NCI-H345 (cell line): Measurements from ENCODE around the gene AKAP13.

Experiments used
- DNase-seq: peaks from one replicate; lab custom pipeline; 2025; lab: John Stamatoyannopoulos, UW

The AKAP13 gene

DNA sequence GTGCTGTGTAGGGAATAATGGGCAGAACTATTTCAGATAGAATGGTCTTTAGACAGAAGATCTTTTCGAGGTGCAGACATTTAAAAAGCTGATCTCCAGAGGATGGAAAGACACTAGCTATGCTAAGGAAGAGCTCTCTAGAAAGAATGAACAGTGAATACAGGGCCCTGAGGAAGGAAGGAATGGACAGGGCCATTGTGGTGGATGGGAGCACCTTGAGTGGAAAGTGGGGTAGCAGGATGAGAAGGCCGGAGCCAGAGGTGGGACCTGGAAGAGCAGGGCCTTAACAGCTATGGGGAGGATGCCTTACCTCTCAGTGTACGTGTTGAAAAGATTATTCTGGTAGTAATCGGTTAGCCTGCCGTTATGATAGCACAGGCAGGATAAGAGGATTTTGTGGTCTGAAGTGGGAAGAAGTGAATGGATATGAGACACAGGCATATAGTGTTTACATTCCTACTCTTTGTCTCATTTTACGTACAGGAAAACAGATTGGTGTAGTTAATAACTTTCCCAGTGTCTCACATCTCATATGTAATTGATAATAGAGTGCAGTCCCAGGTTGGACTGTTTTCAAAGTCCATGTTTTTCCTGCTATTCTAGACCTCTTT lies 241.9 kb downstream of the AKAP13 start:
- DNase-seq, result no peak

DNA sequence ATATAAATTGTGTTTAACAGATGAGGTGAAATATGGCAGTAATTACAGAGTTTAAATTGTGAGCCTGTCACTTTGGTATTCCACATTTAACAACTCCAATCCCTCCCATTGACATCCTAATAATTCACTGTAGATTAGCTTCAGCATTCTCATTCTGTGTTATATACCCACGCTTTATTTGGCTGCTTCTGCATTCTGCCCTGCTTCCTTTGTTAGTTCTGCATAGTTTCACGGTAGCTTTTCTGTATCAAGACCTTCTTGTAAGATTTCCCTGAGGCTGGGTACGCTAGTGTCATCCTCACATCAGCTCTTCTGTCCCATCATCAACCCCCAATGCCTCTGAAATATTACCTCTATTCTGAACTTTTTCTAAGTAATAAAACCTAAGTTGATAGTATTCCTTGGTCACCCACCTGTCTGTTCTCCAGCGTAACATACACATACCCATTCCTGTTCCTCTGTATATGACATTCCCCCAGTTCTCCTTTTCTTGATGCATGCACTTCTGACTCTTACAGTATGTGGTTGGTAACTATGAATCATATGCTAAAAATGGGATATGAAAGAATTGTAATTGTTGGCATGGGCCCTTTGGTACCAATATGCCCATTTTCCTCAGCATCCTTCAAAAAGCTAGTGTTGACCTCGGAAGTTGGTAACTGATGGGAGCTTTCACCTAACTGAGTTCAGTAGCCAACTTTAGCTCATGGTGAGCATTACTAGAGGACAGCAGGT lies 243.1 kb downstream of the AKAP13 start:
- DNase-seq, result no peak

DNA sequence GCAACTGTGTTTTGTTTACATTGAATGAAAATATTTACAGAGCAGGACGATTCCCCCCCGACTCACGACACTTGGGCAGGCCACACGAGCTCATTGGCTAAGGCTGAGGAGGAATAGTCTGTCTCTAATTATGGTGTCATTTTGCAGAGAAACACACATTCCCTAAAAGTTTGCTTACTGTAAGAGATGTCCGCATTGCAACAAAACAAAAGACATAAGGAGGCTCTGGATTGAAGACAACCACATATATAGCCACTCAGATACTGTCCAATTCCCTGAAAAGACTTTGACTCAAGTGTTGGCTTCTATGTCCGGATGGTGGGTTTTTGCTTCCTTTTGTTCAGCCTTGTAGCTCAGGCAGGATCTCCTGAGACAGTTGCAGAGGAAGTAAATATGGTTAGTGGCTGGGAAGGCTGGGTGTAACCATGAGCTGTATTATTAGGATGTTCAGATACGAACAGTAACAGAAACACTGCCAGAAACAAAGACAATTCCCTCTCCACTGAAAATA lies 243.9 kb downstream of the AKAP13 start:
- DNase-seq, result no peak

DNA sequence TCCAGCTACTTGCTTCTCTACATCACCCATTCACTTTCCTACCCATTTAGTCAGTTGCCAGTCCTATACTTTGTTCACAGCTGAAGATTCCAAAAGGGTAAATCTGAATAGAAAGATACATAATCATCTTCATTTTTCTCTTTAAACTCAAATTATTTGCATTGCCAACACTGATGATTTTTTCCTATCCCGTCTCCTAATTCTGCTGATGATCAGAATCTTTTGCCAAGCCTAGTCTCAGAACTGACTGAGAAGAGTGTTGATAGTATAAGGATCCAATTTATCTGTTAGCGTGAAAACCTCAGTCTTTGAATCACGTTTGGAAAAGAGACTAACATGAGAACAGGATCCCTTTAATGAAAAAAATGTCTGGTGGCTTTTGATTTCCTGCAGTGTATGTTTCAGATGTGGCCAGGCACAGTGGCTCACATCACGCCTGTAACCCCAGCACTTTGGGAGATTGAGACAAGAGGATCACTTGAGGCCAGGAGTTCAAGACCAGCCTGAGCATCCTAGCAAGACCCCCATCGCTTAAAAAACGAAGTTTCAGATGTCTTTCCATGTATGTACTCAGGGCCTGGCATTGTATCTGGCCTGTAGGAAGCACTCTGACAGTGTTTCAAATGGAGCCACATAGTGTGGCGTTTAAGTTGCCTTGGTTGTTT lies 244.9 kb downstream of the AKAP13 start:
- DNase-seq, result no peak

DNA sequence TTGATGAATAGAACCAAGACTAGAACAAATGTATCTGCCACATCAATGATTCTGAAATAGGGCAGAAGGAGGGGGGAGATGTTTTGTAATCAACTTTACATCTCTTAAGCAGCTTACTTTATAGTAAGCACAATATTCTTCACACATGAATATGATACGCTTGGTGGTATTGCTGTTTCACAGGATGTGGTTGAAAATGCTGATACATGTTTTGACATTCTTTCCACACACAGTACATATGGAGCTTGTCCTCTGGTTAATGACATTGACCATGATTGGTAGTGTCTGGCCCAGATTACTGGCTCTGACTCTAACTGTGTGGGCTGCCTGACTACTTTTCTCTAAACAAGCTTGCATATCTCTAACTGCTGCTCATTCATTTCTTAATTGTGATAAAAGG lies 245.5 kb downstream of the AKAP13 start:
- no peak for DNase-seq

DNA sequence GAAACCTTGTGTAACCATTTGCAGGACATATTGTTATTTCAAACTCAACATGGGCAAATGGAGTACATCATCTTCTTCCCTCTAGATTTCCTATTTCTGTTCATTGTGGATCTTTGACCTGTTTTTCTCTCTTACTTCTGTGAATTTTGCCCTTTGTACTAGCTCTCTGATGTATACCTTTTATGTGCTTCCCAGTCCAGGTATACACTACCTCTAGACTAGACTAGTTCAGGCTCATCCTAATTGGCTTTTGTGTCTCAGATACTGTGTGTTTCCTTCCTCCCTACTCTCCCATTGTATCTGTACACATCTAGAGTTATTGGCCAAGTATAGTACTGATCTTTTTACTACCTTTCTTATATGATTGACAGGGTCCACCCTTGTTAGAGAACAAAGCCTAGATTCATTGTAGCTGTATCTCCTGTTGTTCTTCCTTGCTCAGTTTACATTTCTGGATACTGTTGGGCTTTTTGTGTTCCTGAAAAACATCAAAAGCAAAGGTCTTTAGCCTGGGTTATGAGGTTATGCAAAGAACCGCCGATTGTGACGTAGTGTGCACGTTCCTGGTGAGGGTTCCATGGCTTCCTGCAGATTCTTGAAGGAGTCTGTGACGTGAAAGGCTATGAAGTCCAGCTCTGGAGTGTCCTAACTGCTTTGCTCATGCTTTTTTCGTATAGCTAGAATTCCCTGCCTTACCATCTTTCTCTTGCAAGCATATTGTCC lies 247.0 kb downstream of the AKAP13 start:
- no peak for DNase-seq

DNA sequence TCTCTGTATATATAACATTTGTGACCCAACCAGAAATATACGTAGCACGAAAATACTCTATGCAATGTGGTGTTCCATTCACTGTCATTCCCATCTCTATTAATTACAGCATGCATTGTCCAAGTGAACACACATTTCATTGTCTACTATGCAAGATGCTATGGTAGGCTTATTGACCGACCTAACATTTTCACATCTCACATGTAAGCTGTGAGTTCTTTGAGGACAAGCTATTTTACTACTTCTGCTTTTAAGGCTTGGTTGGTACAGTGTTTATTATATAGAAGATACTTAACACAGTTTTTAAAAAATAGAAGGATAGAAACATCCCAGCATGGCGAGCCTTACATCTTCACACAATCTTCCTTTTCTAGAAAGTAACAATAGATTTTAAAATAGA lies 249.9 kb downstream of the AKAP13 start:
- no peak for DNase-seq

DNA sequence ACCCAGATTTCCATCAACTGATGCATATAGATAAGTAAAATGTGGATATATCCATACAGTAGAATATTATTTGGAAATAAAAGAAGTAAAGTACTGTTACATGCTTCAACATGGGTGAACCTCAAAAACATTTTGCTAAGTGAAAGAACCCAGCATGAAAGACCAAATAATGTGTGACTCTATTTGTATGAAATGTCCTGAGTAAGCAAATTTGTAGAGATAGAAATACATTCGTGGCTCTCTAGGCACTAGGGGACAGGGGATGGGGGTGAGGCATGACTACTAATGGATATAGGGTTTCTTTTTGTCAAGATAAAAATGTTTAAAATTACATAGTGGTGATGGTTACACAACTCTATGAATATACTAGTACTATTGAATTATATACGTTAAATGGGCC lies 250.6 kb downstream of the AKAP13 start:
- no peak for DNase-seq

DNA sequence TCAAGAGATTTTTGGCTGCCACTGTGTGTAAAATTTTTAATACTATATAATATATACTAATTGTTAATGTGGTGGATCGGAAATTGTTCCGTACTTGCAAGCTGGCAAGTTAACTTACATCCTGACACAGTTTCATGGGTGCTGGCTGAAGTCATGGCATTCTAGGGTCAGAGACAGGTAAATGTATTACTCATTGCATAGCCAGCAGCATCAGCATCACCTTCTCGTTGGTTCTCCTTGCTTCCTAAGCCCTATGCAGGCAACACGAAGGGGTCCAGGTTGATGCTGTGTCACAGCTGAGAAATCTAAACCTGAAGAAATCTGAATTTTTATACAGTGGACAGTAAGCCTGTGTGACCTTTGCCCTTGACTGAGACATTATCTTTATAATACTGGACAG lies 251.6 kb downstream of the AKAP13 start:
- no peak for DNase-seq

DNA sequence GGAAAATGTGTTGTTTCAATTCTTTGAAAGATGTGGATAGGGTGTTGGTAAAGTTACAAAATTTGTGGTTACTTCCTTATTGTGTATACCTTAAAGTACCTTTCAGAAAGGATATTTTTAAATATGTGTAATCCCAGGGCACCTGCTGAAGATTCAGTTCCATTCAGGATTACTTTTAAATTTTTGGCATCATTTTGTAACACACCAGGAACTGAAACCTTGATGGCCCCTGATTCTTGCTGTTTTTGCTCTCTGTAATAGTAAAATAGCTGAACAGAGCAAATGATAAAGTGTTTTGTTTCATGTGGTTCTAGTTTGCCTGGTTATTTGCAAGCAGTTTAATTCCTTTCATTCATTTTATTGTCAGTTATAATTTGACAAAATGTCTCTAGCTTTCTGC lies 253.5 kb downstream of the AKAP13 start:
- DNase-seq, result no peak

DNA sequence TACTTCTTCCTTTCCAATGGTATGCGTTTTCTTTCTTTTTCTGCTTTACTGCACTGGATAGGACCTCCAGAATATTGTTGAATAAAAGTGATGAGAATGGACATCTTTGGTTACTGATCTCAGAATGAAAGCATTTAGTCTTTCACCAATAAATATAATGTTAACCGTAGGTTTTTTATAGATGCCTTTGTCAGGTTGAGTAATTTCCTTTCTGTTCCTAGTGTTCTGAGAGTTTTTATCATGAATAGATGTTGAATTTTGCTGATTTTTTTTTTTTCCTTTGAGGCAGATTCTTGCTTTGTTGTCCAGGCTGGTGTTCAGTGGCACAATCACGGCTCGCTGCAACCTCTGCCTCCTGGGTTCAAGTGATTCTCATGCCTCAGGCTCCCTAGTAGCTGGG lies 255.9 kb downstream of the AKAP13 start:
- DNase-seq, result no peak

DNA sequence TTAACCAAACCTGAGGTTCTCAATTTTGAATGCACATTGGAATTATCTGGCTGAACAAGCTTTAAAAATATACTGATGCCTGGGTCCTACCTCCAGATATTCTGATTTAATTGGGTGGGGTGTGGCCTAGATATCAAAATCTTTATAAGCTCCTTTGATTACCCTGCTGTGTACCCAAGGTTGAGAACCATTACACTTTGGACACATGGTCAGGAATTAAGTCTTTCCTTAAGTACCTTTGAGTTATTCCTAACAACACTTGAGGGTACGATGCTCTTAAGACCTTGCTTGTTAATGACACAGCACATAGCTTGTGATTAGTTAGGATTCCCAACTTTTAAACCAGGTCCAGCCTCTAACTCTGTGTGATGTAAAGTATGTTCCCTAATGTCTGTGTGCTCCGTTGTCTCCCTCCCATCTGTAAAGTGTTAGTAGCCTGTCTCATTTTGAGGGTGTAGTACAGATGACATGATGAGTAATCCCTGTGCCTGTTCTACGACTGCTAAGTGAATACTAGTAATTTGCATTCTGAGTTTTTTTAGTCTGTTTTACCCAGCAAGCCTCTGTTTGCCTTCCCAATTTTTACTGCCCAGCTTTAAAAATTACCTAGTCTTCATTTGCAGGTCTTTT lies 259.5 kb downstream of the AKAP13 start:
- no peak for DNase-seq

DNA sequence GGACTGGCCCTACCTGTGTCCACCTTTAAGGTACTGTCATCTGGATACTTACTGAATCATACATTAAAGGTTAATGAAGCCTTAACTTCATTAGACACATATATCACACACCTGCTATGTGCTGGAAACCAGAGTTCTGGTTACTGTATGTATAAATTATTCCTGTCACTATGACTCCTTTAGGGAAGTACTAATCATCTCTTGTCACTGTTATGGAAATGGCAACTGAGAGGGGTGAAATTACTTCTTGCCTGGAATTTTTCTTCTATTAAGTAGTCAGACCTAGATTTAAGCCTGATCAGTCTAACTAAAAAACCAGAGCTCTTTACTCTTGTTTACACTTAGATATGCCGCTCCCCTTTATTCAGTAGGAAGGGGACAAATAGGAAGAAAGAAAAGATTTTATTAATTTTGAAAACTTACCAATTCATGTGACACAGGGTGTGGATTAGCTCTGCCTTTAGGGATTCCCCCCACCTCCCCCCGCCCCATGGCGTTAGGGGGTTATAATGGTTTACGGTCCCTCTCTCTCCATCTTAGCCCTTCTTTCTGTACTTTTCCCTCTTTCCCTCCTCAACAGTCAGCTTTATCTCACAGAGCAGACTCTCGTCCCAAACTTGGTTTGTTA lies 261.8 kb downstream of the AKAP13 start:
- DNase-seq, result no peak

DNA sequence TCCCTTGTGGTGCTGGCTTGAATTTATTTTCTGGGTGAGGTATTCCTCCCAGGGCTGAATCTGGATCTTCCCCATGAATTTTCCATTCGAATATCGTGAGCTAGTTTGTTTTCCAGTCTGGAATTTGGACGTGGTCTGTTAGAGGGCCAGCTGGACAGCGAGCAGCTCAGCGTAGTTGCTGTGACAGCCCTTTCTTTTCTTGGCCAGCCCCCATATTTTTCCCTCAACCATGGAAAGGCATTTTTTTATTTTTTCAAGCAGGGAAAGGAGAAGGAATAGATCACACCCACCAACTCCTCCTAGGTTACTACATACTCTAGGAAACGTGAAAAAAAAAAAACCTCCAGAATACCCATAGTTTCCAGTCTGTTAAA lies 262.3 kb downstream of the AKAP13 start:
- DNase-seq, result no peak

DNA sequence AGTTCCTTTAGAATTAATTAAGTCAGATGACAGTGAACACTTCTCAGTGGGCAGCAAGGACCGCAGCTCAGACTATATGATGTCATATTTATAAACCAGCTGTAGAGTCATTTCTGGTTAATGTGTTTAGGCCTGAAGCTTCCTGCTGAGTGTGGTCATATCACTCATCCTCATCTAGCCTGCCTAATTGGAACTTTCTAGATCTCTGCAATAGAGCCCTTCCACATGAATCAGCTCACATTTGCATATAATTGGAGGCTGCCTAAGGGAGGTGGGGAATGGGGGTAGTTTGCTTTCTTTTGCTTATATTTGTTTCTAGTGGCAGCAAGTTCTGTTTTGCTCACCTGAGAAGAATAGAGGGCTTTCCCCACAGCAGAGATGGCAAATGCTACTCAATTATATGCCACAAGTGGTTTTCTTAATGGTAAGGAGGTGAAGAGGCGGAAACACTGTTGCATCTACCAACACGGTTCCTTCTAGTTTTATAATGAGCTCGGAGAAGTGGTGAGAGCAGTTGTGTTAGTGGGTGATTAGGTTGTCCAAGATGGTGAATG lies 266.2 kb downstream of the AKAP13 start:
- DNase-seq, result no peak

DNA sequence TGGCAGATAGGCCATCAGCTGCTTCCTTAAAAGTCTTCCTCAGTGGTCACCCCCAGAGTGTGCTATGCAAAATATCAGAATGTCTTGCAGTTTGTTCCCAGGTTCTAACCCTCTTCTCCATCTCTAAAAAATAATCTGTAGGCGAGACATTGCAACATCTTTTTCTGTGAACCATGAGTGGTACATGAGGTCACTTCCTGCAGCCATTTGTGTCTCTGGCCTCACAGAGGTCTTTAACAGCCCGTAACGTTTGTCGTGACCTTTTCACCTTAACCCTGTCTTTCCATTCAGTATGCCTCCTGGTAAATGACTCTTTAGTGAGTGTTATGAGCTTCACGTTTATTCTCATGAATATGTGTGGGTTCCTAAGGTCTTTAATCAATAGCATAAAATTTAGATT lies 269.0 kb downstream of the AKAP13 start:
- no peak for DNase-seq

DNA sequence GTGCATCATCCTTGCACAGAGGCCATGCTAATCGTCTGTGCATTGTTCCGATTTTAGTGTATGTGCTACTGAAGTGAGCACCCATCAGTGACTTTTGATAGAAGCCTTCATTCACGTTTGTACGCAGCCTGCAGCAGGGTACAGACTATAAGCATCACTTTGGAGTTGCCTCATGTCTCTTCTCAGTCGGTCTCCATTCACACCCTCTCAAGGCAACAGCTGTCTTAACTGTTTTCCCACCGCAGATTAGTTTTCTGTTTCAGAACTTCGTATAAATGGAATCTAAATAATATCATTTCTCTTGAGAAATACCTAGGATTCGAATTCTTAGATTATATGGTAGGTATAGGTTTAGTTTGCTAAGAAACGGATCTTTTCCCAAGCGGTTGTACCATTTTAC lies 271.1 kb downstream of the AKAP13 start:
- DNase-seq, result no peak

DNA sequence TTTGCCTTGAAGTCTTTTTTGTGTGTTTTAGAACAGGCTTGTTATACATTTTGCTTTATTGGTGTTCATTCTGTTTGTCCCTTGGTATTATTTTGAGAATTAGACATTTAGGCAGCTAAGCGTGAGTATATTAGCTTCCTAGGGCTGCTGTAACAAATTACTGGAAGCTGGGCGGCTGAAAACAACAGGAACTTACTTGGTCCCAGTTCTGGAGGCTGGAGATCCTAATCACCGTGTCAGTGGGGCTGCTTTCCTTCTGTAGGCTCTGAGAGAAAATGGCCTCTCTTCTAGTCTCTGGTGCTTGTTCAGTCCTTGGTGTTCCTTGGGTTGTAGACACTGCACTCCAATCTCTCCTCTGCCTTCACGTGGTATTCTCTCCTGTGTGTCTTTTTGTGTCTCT lies 272.1 kb downstream of the AKAP13 start:
- no peak for DNase-seq

DNA sequence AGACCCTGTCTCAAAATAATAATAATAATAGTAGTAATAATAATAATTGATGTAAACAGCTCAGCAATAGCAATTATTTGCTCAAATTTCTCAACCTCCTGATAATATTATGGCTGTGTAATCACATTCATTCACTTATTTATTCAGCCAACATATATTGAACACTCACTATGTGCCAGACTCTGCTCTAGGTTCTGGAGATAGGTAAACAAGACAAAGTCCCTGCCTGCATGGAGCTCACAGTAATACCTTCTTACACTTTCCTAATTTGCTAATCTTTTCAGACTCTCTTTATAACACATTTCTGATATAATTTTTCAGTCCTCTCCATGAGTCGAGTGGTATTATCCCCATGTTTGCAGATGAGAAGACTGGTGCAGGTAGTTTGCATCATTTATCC lies 276.7 kb downstream of the AKAP13 start:
- DNase-seq, result no peak

DNA sequence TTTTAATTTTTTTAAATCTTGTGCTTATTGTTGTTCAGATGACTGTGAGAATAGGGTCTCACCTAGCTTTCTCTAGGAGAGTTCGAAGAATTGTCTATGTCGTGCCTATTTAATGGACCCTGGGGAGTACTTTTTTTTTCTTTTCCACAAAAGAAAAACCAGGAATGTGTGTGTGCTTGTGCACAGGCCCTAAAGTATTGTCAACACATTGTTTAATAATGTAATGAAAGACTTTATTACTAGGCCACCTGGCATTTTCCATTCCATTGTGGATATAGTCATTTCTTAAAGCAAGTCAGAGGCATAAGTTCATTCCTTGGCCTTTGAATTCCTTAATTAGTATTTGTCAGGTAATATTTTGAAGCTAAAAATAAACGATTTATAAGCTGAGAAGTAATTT lies 278.4 kb downstream of the AKAP13 start:
- DNase-seq, result no peak

DNA sequence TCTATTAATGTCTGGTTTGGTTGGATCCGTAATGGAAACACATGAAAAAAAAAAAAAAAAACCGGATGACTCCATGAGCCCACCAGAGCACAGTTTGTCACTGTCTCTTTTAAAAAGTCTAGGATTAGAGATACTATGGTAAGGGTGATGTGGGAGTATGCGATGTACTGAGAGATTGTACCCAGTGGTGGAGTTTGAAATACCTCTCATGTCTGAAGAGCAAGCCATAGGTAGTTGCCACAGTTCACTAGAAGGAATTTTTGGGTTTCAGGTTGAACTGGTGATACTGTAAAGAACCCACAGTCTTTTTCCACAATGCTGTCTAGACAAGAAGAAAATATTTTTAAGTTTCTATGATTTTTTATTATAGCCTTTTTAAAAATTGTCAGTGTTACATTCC lies 281.5 kb downstream of the AKAP13 start:
- DNase-seq, result no peak
